NCI-H146 (cell line): ENCODE data around the gene COMT.

Experiments
- DNase-seq: peaks from one replicate; lab custom pipeline; 2025; lab: John Stamatoyannopoulos, UW

The COMT gene

DNA sequence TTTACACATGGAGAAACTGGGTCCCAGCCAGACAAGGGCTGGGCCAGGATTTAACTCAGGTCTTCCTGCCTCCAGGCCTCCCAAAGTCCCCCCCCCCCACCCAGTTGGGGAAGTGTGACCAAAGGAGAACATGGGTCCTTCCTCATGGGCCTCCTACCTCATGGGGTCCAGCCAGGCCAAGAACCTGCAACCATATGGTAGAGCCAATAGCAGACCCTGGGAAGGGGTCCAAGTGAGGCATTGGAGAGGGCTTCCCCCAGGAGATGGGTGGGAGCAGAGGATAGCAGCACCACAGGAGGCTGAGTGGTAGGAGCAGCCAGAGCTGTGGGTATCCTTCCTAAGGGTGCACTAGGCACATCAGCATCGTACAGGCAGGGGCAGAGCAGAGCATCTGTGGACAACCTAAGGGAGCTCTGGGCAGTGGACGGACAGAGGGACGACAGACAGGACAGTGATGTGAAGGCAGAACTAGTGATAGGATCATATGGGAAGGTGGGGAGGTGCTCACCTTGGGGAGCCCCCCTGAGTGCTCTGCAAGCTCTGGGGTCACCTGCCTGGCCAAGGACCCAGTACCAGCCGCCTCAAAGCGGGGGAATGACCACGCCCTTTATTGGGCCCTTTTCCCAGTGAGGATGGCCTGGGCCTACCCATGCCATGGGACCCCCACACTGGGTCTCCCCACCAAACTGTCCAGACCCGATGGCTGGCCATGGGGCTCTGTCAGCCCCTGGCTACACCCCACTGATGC is 70.6 kb downstream of the COMT start:
- DNase-seq, result no peak

DNA sequence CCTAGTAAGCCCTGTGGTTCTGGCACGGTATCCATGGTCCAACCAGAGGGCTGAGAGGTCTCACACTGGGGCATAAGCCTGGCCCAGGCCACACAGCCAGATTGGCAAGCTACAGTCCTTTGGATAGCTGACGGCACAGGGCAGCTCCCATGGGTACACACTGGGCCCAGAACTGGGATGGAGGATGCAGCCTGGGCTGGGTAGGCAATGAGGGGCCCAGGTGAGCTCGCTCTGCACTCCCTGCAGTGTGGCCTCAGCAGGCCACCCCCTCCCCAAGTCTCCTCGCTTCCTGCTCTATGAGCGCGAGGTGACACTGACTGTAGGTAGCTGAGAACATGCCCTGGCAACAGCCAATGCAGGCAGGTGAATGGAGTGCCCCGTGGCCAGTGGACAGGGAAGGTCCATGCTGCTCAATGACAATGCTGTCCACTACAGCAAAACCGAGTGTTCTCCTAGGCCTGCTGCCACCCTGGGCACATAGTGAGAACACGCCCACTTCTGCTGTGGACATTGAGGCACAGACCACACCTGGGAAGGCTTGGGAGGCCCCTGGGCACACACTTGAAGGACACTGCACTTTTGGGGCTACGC is 71.3 kb downstream of the COMT start:
- no peak for DNase-seq

DNA sequence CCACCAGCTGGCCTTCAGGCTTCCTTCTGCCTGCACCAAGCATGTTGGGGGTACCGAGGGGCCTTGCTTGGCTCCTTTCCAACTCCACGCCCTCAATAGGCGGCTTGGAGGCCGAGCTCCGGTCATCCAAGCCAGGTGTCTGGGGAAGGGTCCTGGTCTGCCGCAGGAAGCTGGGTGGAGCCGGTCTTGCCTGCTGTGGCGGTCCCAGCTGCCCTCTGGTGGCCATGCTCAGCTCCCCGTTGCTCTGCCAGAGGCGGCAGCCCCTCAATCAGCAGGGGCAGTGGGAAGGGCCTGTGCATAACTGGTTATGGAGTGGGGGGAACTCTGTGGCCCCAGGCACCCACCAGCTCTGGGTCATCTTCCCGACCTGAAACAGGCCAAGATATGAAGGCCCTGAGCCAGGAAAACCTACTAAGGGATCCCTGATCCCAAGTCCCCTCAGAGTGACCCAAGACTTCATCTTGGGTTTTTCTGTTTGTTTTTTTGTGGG is 71.9 kb downstream of the COMT start:
- DNase-seq, result peak; percentile 49

DNA sequence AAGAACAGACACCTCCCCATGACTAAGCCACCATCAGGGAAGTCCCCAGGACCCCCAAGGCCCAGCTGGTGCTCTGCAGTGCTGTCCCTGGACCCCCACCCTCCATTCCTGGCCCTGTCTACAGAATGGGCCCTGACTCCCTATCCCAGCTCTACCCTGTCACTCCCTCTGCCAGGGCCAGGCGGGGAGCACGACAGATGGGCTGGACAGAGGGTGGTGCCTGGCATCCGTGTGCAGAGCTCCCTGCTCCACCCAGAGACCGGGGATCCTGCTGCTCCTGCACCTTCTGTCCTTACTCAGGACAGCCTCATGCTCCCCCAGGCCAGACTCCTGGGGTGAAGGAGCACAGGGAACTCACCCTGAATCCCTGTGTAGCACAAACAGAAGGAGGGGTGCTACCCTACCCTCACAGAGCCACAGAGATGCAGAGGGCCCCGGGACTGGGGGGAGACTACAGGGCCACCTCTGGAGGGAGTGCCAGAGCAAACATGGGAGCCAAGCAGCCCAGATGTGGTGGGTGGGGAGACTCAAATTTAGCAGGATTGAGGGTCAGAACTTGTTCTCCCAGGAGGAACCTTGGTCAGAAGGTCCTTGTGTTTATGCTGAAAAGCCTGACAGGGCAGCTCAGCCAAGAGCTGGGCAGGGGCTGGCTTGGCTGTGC is 73.1 kb downstream of the COMT start:
- no peak for DNase-seq

DNA sequence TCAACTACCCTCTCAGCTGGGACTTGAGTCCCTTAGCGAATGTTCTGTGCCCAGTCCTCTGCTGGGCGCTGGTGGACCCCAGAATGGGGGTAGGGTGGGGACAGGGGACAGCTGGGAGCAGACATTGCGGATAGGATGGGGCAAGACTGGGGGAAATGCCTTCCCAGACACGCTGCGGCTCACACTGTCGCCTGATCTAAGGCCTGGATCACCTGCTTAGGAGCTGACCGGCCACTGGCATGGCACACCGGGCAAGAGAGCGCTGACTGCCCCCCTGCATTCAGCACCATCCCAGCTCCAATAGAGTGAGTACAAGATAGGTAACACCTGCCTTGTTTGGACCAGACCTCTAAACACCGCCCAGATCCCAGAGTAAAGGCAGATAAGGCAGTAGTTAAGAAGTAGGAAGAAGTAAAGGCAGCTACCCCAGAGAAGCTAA is 73.6 kb downstream of the COMT start:
- DNase-seq, result no peak

DNA sequence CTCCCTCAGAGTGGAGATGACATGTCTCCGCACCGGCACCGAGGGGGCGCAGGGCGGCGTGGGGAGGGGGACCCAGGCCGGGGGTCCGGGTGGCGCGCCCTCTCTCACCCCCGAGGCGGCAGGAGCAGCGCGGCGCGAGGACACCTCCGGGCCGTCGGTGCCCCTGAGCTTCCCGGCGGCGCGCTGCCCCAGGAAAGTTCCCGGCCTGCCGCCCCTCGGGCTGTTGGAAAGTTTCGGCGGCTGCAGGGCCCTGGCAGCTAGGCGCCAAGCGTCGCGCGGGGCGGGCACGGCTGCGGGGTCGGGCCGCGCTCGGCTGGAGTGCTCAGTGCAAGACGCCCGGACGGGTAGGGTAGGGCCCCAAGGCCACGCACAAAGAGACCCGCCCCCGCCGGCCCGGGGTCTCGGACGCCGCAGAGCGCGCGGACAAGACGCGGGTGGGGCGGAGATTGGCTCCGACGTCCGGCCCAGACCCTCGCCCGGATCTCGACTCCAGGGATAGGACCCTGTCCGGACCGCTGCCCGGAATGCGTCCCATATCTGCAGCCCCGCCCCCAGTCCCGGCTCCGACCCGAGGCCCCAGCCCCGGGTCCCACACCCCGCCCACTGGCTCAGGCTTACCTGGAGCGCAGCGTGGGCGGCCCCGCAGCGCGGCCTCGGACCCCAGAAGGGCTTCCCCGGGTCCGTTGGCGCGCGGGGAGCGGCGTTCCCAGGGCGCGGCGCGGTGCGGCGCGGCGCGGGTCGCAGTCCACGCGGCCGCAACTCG is 74.6 kb downstream of the COMT start:
- DNase-seq, result peak; percentile 33

DNA sequence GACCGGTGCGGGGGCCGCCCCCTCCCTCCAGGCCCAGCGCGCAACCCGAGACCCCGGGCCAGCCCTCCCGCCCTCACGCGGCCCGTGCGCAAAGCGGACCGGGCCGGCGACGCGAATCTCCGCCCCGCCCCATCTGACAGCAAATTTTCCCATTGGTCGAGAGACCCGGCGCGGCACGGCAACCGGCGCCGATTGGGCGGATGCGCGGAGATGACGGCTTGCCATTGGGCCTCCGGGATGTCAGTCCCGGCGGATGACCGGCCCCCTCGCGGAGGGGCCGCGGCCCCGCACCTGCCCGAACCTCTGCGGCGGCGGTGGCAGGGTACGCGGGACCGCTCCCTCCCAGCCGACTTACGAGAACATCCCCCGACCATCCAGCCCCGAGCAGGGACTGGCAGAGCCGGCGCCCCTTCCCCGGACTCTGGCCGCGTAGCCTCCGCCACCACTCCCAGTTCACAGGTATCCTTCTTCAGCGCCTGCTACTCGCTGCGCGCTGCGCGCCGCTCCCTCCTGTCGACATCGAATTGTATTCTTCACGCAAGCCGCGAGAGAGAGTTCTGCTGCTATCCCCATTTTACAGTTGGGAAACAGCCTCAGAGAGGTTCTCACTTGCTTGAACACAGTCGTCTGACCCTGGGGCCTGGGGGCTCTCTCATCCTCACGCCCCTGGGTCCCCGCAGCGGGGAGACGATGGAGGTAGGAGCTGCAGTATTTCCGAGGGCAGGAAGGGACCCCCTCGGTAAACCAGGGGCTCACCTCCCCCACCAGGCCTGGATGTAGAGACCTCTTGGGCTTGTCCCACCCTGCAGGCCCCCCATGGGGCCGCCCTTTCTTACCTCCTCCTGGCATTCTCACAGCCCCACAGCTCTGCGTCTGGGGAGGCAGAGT is 75.4 kb downstream of the COMT start, which contains the start of gene ARVCF:
ARVCF (minus strand) TSS at position 90 of the 888 bp plus-strand sequence. CDS start 26,029 bp downstream, outside the sequence.
- DNase-seq, result peak; percentile 73

DNA sequence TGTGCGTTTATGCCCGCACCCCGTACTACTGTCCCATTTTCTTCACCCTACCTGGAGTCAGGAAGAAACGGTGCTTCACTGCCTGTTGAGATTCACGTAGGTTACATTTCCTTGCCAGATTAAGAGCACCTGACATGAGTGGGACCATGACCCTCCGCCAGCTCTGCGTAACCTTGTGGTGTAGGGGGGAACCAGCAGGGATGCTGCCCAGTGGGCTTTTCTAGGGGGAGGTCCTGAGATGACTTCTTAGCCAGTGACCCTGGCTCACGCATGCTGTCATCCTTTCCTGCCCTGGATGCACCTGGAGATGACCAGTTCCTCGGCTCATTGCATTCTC is 76.0 kb downstream of the COMT start:
- no peak for DNase-seq

DNA sequence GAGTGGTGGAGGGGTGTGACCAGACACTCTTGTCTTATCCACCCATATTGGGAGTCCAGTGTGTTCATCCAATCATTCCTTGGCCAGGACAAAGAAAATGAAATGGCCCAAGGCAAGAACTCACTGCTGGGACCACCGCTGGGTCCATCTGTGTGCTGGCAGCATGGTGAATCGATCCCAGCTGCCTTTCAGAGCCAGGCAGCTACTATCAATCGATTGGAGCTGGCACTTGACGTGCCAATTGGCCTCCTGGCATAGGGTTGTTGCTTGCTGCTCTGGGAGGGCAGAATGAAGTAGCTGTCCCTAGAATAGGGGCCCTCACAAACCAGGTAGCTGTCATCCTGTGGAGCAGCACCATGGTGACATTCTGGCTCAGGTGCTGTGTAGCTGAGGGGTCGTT is 76.4 kb downstream of the COMT start:
- no peak for DNase-seq
